HG03558 (cell line): Measurements from ENCODE around the gene RPL5.

Experiments
- ATAC-seq: cut with Tn5 transposase; IDR thresholded peaks from one replicate; pipeline ENCODE4 v1.9.1; 2021; ENCODE audit warnings: moderate number of reproducible peaks; ENCODE audit not compliant: unreplicated experiment; ENCODE audit errors: extremely low read depth

The RPL5 gene

GRCh38 chr1:92886886-92887419 lies 55.1 kb downstream of the RPL5 start:
- no peak for ATAC-seq

DNA sequence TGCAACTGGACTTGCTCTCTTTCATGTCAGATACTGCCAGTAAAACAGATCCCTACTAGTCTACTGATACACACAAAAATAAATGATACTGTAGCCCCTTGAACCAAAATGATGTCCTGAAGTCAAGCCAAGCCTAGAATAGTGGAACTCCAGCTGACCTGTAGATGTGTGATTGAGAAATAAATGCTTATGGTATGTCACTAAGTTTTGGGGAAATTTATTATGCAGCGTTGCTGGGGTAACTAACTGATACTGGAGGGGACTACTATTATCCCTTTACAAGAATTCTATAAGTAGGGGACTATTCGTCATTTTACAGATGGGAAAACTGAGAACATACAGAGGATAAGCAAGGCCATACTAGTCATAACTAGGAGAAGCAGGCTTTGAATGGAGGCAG lies 55.6 kb downstream of the RPL5 start:
- ATAC-seq: no peak
